HG02798 (cell line): ENCODE data around the gene SLC16A12.
"Not testable (repeated sequence)": the region's sequence is repeated elsewhere in the genome, so short reads cannot be mapped to it uniquely, and the experiment has no call there.

Source experiments
- ATAC-seq: cut with Tn5 transposase; IDR thresholded peaks from one replicate; pipeline ENCODE4 v1.9.1; 2021; ENCODE audit warnings: mild to moderate bottlenecking; ENCODE audit not compliant: unreplicated experiment, poor library complexity

Gene SLC16A12

GRCh38 chr10:89550509-89550908 lies 15.1 kb upstream of the SLC16A12 start:
- no peak for ATAC-seq

- no peak for ATAC-seq
Measured at GRCh38 chr10:89549510-89549909, 14.1 kb upstream of the SLC16A12 start.

- no peak for ATAC-seq
Measured at GRCh38 chr10:89548673-89549072, 13.3 kb upstream of the SLC16A12 start.

- ATAC-seq, result no peak
Measured at GRCh38 chr10:89547853-89548513, 12.6 kb upstream of the SLC16A12 start.

- ATAC-seq, result not testable (repeated sequence)
Measured at GRCh38 chr10:89546651-89547050, 11.3 kb upstream of the SLC16A12 start.

GRCh38 chr10:89543841-89544240 lies 8.4 kb upstream of the SLC16A12 start:
- no peak for ATAC-seq

GRCh38 chr10:89540420-89540949 lies 5.1 kb upstream of the SLC16A12 start:
- ATAC-seq, result no peak

GRCh38 chr10:89537364-89537763 lies 2.0 kb upstream of the SLC16A12 start:
- ATAC-seq, result no peak

GRCh38 chr10:89536013-89536354 lies 590 bp upstream of the SLC16A12 start:
- no peak for ATAC-seq

GRCh38 chr10:89534826-89535166 lies 598 bp downstream of the SLC16A12 start:
- ATAC-seq, result no peak

GRCh38 chr10:89532476-89532875 lies 2.9 kb downstream of the SLC16A12 start:
- ATAC-seq, result no peak

GRCh38 chr10:89531359-89531758 lies 4.0 kb downstream of the SLC16A12 start:
- no peak for ATAC-seq

GRCh38 chr10:89529711-89530110 lies 5.7 kb downstream of the SLC16A12 start:
- ATAC-seq, result not testable (repeated sequence)

GRCh38 chr10:89526358-89526757 lies 9.0 kb downstream of the SLC16A12 start:
- ATAC-seq, result no peak

- no peak for ATAC-seq
Measured at GRCh38 chr10:89525556-89525955, 9.8 kb downstream of the SLC16A12 start.

GRCh38 chr10:89524279-89524678 lies 11.1 kb downstream of the SLC16A12 start:
- no peak for ATAC-seq

- ATAC-seq, result no peak
Measured at GRCh38 chr10:89523274-89523673, 12.1 kb downstream of the SLC16A12 start.

GRCh38 chr10:89522463-89522862 lies 12.9 kb downstream of the SLC16A12 start:
- ATAC-seq, result no peak

GRCh38 chr10:89521368-89521767 lies 14.0 kb downstream of the SLC16A12 start:
- no peak for ATAC-seq

GRCh38 chr10:89520706-89521105 lies 14.7 kb downstream of the SLC16A12 start:
- ATAC-seq, result no peak

- ATAC-seq, result no peak
Measured at GRCh38 chr10:89518876-89519842, 16.2 kb downstream of the SLC16A12 start.
